LNCaP clone FGC (cell line): Measurements from ENCODE around the gene DYNC1I2.

Experiments used
- DNase-seq: peaks from one replicate; pipeline ENCODE4 v3.0.0-alpha.2; 2011; ENCODE audit warnings: low read depth
- H3K4me3 ChIP-seq: 2 replicates; pipeline ENCODE4 v1.5.1; 2011; ENCODE audit warnings: mild to moderate bottlenecking, low read depth, low read length, control low read depth
- CTCF ChIP-seq: IDR thresholded peaks from 2 replicates; pipeline ENCODE4 v1.5.1; 2012; ENCODE audit warnings: mild to moderate bottlenecking; ENCODE audit not compliant: control insufficient read depth, insufficient read depth; ENCODE audit errors: extremely low read depth

DYNC1I2 gene

GRCh38 chr2:171711351-171711750 is 24.1 kb downstream of the DYNC1I2 start:
- no peak for DNase-seq
- no peak for TF ChIP-seq CTCF
- H3K4me3 ChIP-seq: no peak overlapping the region

- no peak for DNase-seq
- no peak overlapping the region for H3K4me3 ChIP-seq
- no peak for TF ChIP-seq CTCF
These were observed 24.8 kb downstream of the DYNC1I2 start for GRCh38 chr2:171712051-171712450.

GRCh38 chr2:171718720-171719119 is 31.5 kb downstream of the DYNC1I2 start:
- DNase-seq: no peak
- no peak overlapping the region for H3K4me3 ChIP-seq
- TF ChIP-seq CTCF: no peak

- TF ChIP-seq CTCF: no peak
- H3K4me3 ChIP-seq: no peak overlapping the region
- no peak for DNase-seq
These were observed 32.4 kb downstream of the DYNC1I2 start for GRCh38 chr2:171719660-171720059.

GRCh38 chr2:171723716-171724683 is 36.7 kb downstream of the DYNC1I2 start:
- H3K4me3 ChIP-seq: no peak overlapping the region
- DNase-seq: no peak

GRCh38 chr2:171726847-171727450 is 39.7 kb downstream of the DYNC1I2 start:
- TF ChIP-seq CTCF: no peak
- no peak overlapping the region for H3K4me3 ChIP-seq
- no peak for DNase-seq

More at GRCh38 chr2:171723716-171724683, 36.7 kb downstream of the DYNC1I2 start:
- peak; percentile 60 for TF ChIP-seq CTCF
